NCI-H1417 (cell line): ENCODE data around the gene PANX3.

Experiments
- DNase-seq, 3 experiments: peaks; one replicate each; lab custom pipeline; 2025; lab: John Stamatoyannopoulos, UW

The PANX3 gene

DNA sequence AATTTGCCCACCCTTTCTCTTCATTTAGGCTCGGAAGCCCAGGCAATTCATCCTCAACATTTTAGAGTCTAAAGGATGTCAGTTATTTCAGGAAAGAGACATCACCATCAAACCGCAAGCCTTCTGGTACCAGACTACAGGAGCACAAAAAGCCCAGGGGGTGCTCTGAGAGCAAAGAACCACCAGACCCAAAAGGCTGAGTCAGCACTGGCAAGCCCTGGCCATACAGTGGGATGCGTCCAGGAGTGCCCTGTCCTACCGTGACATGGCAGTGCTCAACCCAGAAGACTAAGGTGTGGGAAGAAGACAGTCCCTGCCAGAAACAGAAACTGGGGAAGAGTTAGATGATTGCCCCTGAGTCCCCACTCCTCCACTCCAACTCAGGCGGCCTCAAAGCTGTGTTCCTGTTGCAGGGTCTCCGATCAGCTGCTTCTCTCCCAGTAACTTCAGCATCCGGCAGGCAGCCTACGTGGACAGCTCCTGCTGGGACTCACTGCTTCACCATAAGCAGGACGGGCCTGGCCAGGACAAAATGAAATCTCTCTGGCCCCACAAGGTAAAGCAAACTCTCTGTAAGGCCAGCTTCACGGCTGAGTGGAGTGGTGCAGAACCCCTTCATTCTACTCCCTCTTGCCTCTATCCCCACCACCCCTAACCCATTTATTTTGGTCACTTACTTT, 1.5 kb downstream of the PANX3 start:
- no peak for DNase-seq

GRCh38 chr11:124618863-124619262, 7.6 kb downstream of the PANX3 start:
- DNase-seq: no peak

DNA sequence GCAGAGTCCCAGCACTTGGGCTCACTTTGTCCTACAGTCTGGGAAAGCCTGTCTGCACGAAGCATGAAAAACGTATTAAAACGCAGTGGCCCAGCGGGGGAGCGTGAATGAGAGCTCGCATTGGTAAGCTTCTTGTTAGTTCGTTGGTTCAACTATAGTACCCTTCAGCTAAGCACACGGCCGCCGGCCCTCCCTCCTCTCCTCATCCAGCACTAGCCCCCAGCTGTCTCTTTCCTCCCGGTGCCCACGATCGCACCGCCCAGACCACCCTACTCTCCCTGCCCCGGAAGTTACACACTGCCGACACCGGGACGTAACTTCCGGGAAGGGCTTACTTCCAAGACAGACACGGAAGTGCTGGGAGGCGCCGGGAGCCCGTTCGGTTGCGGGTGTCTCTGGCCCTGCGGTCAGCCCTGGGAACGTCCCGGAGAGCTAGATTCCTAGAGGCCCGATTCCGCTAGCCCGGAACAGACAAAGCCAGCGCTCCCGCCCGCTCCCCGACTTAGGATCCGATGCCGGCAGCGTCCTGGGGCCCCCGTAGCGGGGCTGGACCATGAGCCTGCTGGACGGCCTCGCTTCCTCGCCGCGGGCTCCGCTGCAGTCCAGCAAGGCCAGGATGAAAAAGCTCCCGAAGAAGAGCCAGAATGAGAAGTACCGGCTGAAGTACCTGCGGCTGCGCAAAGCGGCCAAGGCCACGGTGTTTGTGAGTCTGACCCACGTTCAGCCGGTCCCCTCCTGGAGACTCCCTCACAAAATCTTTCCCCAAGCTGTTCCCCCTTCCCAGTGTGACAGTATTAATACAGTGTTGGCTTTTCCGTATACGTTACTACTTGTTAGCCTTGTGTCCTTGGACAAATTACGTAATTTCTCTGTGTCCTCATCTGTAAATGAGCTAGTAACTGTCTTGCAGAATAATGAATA, 11.6 kb downstream of the PANX3 start, which contains the start of gene TBRG1:
Gene TBRG1, plus strand, starts transcription at position 334 of the 921 bp plus-strand sequence. Its CDS starts 220 bp downstream, at position 554.
- peak; percentile 79 to 96 (median 90) for DNase-seq

- DNase-seq: no peak
These were observed 12.8 kb downstream of the PANX3 start for GRCh38 chr11:124623861-124624525.

DNA sequence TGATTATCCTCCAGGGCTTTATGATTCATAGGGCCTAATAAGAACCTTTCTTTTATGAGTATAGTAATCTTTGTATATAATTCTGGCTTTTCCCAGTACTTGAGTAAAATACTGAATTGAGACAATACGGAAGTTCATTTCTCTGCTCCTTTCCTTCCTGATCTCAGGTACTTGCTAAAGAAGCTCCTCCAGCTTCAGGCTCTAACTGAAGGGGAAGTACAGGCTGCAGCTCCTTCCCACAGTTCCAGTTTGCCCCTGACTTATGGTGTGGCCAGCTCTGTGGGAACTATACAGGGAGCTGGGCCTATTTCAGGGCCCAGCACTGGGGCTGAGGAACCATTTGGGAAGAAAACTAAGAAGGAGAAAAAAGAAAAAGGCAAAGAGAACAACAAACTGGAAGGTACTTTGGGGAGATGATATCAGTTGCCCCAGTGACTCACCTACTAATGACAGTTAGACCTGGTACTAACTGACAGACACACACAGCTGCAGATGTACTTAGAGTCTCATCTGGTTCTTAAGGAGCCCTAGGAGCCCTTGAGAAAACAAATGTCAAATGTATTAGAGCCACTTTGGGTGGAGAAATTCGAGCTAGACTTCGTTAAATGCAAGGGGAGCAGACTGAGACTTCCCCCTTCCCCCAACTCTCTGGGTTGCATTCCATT, 14.4 kb downstream of the PANX3 start:
- DNase-seq: no peak

GRCh38 chr11:124627546-124627945, 16.3 kb downstream of the PANX3 start:
- no peak for DNase-seq

GRCh38 chr11:124629961-124630360, 18.7 kb downstream of the PANX3 start:
- DNase-seq: no peak

DNA sequence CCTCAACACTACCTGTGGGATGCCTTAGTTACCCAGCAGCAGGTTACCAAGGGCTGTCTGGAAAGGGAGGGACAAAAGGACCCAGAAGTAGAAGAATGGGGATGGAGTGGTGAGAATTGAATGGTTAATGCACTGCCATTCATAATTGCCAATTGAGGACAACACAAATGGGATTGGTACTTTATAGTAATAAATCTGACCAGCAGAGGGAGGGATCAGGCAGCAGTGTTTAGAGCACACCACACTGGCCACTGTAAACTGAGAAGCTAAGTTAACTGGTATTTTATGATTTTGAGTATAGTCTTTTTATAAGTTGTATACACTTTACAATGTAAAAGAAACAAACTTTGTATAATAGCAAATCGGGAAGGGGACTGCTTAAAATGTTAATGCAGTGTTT, 22.1 kb downstream of the PANX3 start:
- DNase-seq: peak in 1 of 3 experiments; percentile 20

DNA sequence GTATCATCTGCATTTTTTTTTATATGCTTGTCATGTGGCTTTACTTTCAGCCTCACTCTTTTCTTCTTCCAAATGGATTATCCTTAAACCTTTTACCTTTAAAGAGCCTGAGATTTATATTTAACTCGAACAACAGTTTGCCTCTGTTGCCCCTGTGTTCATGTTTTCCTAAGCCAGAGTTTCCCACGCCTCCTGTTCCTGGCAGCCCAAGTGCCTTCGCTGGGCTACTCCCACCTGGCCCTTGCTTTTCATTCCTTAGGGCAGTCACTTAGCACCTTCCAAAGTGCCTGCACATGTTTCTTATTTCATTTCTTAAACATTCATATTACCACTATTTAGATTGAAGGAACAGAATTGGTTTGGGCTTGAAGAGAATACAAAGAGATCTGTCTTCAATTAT, 24.7 kb downstream of the PANX3 start:
- DNase-seq: no peak

- DNase-seq: no peak
These were observed 27.3 kb downstream of the PANX3 start for GRCh38 chr11:124638500-124638899.

GRCh38 chr11:124639186-124639585, 28.0 kb downstream of the PANX3 start:
- no peak for DNase-seq

DNA sequence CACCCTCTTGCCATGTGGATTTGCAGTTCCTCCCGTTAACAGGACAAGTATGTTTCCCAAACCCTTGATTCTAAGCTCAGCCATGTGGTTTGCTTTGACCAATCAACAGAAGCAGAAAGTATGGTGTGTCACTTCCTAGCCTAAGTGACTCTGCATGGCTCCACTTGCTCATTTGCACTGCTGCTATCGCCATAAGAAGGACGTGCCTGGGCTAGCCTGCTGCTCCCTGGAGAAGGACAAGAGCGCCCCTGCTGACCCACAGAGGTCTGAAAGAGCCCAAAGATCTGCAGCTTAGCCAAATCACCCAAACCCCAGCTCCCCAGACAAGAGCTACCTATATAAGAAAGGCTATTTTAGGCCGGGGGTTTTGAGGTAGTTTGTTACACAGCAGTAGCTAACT, 29.4 kb downstream of the PANX3 start:
- no peak for DNase-seq

DNA sequence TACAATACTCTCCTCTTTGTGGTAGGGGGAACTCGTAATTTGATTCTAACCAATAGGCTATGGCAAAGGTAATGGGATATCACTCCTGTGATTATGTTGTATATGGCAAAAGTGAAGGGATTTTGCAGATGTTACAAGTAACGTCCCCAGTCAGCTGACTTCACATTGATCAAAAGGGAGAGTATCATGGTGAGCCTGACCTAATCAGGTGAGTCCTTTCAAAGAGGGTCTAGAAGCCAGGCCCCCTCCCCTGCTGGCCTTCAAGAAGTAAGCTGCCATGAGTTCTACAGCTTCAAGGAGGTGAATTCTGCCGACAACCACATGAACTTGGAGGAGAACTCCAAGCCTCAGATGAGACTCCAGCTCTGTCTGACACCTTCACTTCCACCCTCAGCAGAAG, 31.4 kb downstream of the PANX3 start:
- DNase-seq: no peak

DNA sequence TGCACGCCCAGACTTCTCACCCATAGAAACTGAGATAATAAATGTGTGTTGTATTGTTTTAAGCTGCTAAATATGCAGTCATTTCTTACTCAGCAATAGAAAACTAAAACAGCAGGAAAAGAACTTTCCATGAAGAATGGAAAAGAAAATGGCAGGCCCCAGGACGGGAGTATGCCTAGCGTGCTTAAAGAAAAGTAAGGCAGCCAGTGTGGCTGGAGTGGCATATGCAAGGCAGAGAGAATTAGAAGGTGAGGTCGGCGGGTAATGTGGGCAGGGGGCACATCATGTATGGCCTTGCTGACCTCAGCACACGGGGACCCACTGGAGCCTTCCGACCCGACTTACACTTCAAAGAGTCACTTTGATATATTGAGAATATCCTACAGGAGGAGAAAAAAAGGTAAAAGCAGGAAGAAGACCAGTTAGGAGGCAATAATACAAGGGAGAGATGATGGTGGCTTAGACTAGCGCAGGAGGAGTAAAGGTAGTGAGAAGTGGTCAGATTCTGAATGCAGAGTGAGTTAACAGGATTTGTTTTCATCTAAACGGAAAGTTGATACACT, 31.9 kb downstream of the PANX3 start:
- no peak for DNase-seq

GRCh38 chr11:124643605-124644425, 32.6 kb downstream of the PANX3 start:
- DNase-seq: no peak

DNA sequence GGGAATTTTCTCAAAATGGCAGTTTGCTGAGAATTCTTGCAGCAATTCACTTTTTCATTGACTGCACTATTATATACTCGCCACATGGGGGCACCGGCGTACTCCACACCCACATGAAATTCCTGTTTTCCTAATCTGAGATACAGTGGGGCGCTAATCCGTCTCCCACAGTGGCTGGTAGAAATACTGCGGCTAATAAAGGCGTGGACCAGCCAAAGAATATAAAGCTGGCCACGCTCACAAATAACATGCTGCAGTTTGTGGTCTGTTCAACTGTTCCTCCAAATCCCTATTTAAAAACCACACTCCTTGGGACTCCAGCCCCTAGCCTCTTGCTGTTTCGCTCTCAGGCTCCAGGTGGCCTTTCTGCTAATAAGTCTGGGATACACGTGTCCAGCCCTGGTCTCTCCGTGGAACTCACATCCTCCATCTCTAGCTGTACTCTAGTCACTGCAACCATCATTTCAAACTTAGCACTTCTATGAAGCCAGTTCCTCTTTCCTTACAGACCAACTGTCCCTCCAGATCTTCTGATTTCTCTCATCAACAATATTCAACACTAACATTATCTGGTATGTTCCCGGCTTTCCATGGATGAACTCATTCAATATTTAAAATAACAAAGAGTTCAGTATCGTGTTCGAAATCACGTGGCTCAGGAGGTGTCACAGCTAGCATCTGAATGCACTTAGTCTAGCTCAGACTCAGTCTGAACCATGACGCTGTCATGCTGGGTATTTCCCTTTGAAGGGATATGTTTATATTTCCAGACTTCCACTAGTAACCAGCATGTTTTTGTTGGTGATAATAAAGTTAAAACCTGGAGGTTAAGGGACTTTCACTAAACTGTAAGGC, 33.4 kb downstream of the PANX3 start:
- peak; percentile 37 to 90 (median 82) for DNase-seq

DNA sequence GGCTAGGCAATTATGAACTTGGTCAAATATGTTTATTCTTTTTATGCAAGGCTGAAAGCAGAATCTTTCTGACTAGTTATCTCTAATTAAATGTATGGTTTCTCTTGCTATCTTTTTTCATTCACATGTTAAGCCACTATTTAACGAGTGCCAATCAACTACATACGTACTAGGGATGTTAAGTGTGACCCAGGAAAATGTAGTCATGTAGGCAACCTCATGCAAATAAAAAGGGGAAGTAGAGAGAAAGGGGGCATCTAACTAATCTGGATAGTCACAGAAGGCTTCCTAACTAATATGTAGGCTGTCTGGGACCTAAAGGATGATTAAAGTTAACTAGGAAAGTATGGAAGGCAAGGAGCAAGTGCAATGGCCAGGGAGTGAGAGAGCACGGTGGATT, 34.9 kb downstream of the PANX3 start:
- no peak for DNase-seq

DNA sequence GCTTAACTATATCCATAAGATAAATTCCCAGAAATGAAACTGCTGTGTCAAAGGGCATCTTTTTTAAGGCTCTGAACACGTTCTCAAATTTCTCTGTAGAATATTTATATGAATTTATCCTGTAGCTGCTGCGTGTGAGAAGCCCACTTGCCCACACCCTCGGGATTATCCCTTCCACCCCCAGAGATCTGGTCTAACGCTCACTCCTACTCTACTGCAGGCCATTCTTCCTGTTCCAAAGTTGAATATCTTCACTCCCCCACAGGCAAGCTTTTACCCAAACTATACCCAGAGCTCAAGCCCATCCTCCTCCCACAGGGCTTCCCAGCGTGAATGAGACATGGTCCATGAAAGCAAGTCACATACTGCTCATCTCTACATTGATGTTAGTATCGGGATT, 37.4 kb downstream of the PANX3 start:
- no peak for DNase-seq

- DNase-seq: peak; percentile 63 to 92 (median 88)
These were observed 45.8 kb downstream of the PANX3 start for GRCh38 chr11:124656774-124657630.
